ENCODE measurements around the gene NOTCH1.

The NOTCH1 gene

GRCh38 chr9:136516191-136516654 lies 29.6 kb downstream of the NOTCH1 start:
- Mint-ChIP-seq H3K4me1 (no peaks in the 10 kb centered on the region), H3K4me3 (no peak overlapping the region), H3K27me3 (no peaks in the 10 kb centered on the region), H3K36me3 (ENCODE audit: low read depth) (peaks cover 7% of the 10 kb centered on the region), H3K9me3 (no peaks in the 10 kb centered on the region), H3K27ac (no peak overlapping the region)
- no peak for DNase-seq
- ATAC-seq, result no peak

- Mint-ChIP-seq H3K27me3 (no peaks in the 10 kb centered on the region), H3K4me3 (no peak overlapping the region), H3K27ac (no peak overlapping the region), H3K9me3 (no peaks in the 10 kb centered on the region), H3K36me3 (ENCODE audit: low read depth) (peaks cover 7% of the 10 kb centered on the region), H3K4me1 (no peaks in the 10 kb centered on the region)
- ATAC-seq, result no peak
- DNase-seq, result no peak
Observed at GRCh38 chr9:136515276-136515675, 30.6 kb downstream of the NOTCH1 start.

- H3K36me3 Mint-ChIP-seq (ENCODE audit: low read depth), result peaks cover 13% of the 10 kb centered on the region
- H3K4me1 Mint-ChIP-seq, result no peaks in the 10 kb centered on the region
- no peaks in the 10 kb centered on the region for H3K27me3 Mint-ChIP-seq
- DNase-seq (no peak), ATAC-seq (no peak)
- no peaks in the 10 kb centered on the region for H3K9me3 Mint-ChIP-seq
- no peak overlapping the region for H3K27ac Mint-ChIP-seq
- no peak overlapping the region for H3K4me3 Mint-ChIP-seq
Observed at GRCh38 chr9:136514022-136514714, 31.7 kb downstream of the NOTCH1 start.

- H3K9me3 Mint-ChIP-seq, result no peaks in the 10 kb centered on the region
- H3K27ac Mint-ChIP-seq, result no peak overlapping the region
- peaks cover 14% of the 10 kb centered on the region for H3K36me3 Mint-ChIP-seq (ENCODE audit: low read depth)
Observed at GRCh38 chr9:136513191-136513590, 32.7 kb downstream of the NOTCH1 start.

GRCh38 chr9:136512651-136513071 lies 33.2 kb downstream of the NOTCH1 start:
- Mint-ChIP-seq H3K4me1 (no peaks in the 10 kb centered on the region), H3K9me3 (no peaks in the 10 kb centered on the region), H3K4me3 (no peak overlapping the region), H3K27ac (no peak overlapping the region), H3K27me3 (no peaks in the 10 kb centered on the region), H3K36me3 (ENCODE audit: low read depth) (peaks cover 13% of the 10 kb centered on the region)
- DNase-seq (no peak), ATAC-seq (no peak)

More at GRCh38 chr9:136513191-136513590, 32.7 kb downstream of the NOTCH1 start:
- no peaks in the 10 kb centered on the region for H3K4me1 Mint-ChIP-seq
- no peak overlapping the region for H3K4me3 Mint-ChIP-seq
- no peak for ATAC-seq
- no peaks in the 10 kb centered on the region for H3K27me3 Mint-ChIP-seq
- no peak for DNase-seq

- no peak for ATAC-seq
- H3K4me1 Mint-ChIP-seq, result no peaks in the 10 kb centered on the region
- H3K9me3 Mint-ChIP-seq, result no peaks in the 10 kb centered on the region
- H3K27me3 Mint-ChIP-seq, result no peaks in the 10 kb centered on the region
- no peak overlapping the region for H3K4me3 Mint-ChIP-seq
- no peak overlapping the region for H3K27ac Mint-ChIP-seq
- peaks cover 11% of the 10 kb centered on the region for H3K36me3 Mint-ChIP-seq (ENCODE audit: low read depth)
- no peak for DNase-seq
Observed at GRCh38 chr9:136511670-136512592, 33.9 kb downstream of the NOTCH1 start.

- Mint-ChIP-seq H3K4me3 (no peak overlapping the region), H3K9me3 (no peaks in the 10 kb centered on the region), H3K4me1 (no peaks in the 10 kb centered on the region), H3K36me3 (ENCODE audit: low read depth) (peaks cover 11% of the 10 kb centered on the region), H3K27me3 (no peaks in the 10 kb centered on the region), H3K27ac (no peak overlapping the region)
- DNase-seq (no peak), ATAC-seq (no peak)
Observed at GRCh38 chr9:136511144-136511669, 34.6 kb downstream of the NOTCH1 start.

GRCh38 chr9:136510561-136510960 lies 35.3 kb downstream of the NOTCH1 start:
- Mint-ChIP-seq H3K27ac (no peak overlapping the region), H3K9me3 (no peaks in the 10 kb centered on the region), H3K4me1 (no peaks in the 10 kb centered on the region), H3K4me3 (no peak overlapping the region), H3K36me3 (ENCODE audit: low read depth) (peaks cover 11% of the 10 kb centered on the region), H3K27me3 (no peaks in the 10 kb centered on the region)
- no peak for ATAC-seq
- DNase-seq, result no peak

GRCh38 chr9:136509549-136509948 lies 36.3 kb downstream of the NOTCH1 start:
- Mint-ChIP-seq H3K4me1 (no peaks in the 10 kb centered on the region), H3K9me3 (no peaks in the 10 kb centered on the region), H3K27me3 (no peaks in the 10 kb centered on the region), H3K36me3 (ENCODE audit: low read depth) (peaks cover 11% of the 10 kb centered on the region), H3K27ac (no peak overlapping the region), H3K4me3 (no peak overlapping the region)
- DNase-seq, result no peak
- ATAC-seq, result no peak

- H3K4me1 Mint-ChIP-seq, result no peaks in the 10 kb centered on the region
- H3K36me3 Mint-ChIP-seq (ENCODE audit: low read depth), result peaks cover 11% of the 10 kb centered on the region
- no peak for ATAC-seq
- no peak for DNase-seq
- H3K9me3 Mint-ChIP-seq, result no peaks in the 10 kb centered on the region
- no peak overlapping the region for H3K4me3 Mint-ChIP-seq
- H3K27me3 Mint-ChIP-seq, result no peaks in the 10 kb centered on the region
- H3K27ac Mint-ChIP-seq, result no peak overlapping the region
Observed at GRCh38 chr9:136508729-136509500, 36.9 kb downstream of the NOTCH1 start.

GRCh38 chr9:136507992-136508375 lies 37.9 kb downstream of the NOTCH1 start:
- Mint-ChIP-seq H3K4me3 (no peak overlapping the region), H3K27me3 (no peaks in the 10 kb centered on the region), H3K4me1 (no peaks in the 10 kb centered on the region), H3K36me3 (ENCODE audit: low read depth) (peaks cover 9% of the 10 kb centered on the region), H3K9me3 (no peaks in the 10 kb centered on the region), H3K27ac (no peak overlapping the region)
- ATAC-seq (no peak), DNase-seq (no peak)

- no peaks in the 10 kb centered on the region for H3K27me3 Mint-ChIP-seq
- peaks cover 12% of the 10 kb centered on the region for H3K36me3 Mint-ChIP-seq (ENCODE audit: low read depth)
- DNase-seq (no peak), ATAC-seq (no peak)
- no peaks in the 10 kb centered on the region for H3K4me1 Mint-ChIP-seq
- no peak overlapping the region for H3K27ac Mint-ChIP-seq
- no peaks in the 10 kb centered on the region for H3K9me3 Mint-ChIP-seq
- H3K4me3 Mint-ChIP-seq, result no peak overlapping the region
Observed at GRCh38 chr9:136507221-136507991, 38.4 kb downstream of the NOTCH1 start.

- peaks cover 12% of the 10 kb centered on the region for H3K36me3 Mint-ChIP-seq (ENCODE audit: low read depth)
- H3K9me3 Mint-ChIP-seq, result no peaks in the 10 kb centered on the region
Observed at GRCh38 chr9:136506425-136506824, 39.4 kb downstream of the NOTCH1 start.

More at GRCh38 chr9:136506425-136506824, 39.4 kb downstream of the NOTCH1 start:
- no peak overlapping the region for H3K4me3 Mint-ChIP-seq
- no peak for ATAC-seq
- H3K4me1 Mint-ChIP-seq, result no peaks in the 10 kb centered on the region
- no peak for DNase-seq
- H3K27me3 Mint-ChIP-seq, result no peaks in the 10 kb centered on the region
- no peak overlapping the region for H3K27ac Mint-ChIP-seq
